ENCODE results near the gene SBNO1. TPM values are rescaled to one million over a fixed set of nuclear protein-coding genes. Genes with fewer than 3 reads are reported as not detected.

The SBNO1 gene
- total RNA-seq, 1 donor from 2014 or later: 42.3 TPM

Other genes with a start within 250 kb of the SBNO1 start
- 6.8 and 8.6 TPM in 2 replicates for gene PITPNM2, start 213.8 kb downstream of the SBNO1 start, total RNA-seq (ENCODE audit: low replicate concordance)
- gene MPHOSPH9, start 131.7 kb downstream of the SBNO1 start, total RNA-seq (ENCODE audit: low replicate concordance): 15.1 and 52.3 TPM in 2 replicates
- gene MTRFR, start 131.4 kb downstream of the SBNO1 start, total RNA-seq (ENCODE audit: low replicate concordance): 13.9 and 17.2 TPM in 2 replicates
- gene CDK2AP1, start 93.0 kb downstream of the SBNO1 start, total RNA-seq (ENCODE audit: low replicate concordance): 70.7 and 128 TPM in 2 replicates
- 45.9 and 52.6 TPM in 2 replicates for gene KMT5A, start 19.3 kb upstream of the SBNO1 start, total RNA-seq (ENCODE audit: low replicate concordance)
- 1.00 and 1.4 TPM in 2 replicates for gene RILPL2, start 71.8 kb upstream of the SBNO1 start, total RNA-seq (ENCODE audit: low replicate concordance)
- gene SNRNP35, start 93.3 kb upstream of the SBNO1 start, total RNA-seq (ENCODE audit: low replicate concordance): 22.1 and 22.9 TPM in 2 replicates
- gene RILPL1, start 168.9 kb upstream of the SBNO1 start, total RNA-seq (ENCODE audit: low replicate concordance): 11.8 and 18.9 TPM in 2 replicates
- gene TMED2, start 219.7 kb upstream of the SBNO1 start, total RNA-seq (ENCODE audit: low replicate concordance): 202 and 320 TPM in 2 replicates
- 26.0 and 32.5 TPM in 2 replicates for gene DDX55, start 237.3 kb upstream of the SBNO1 start, total RNA-seq (ENCODE audit: low replicate concordance)

All from type B pancreatic cell (in vitro differentiated cells).